ENCODE data around the gene TMEM135.
"Not testable (repeated sequence)": the region's sequence is repeated elsewhere in the genome, so short reads cannot be mapped to it uniquely, and the experiment has no call there.

Gene TMEM135

DNA sequence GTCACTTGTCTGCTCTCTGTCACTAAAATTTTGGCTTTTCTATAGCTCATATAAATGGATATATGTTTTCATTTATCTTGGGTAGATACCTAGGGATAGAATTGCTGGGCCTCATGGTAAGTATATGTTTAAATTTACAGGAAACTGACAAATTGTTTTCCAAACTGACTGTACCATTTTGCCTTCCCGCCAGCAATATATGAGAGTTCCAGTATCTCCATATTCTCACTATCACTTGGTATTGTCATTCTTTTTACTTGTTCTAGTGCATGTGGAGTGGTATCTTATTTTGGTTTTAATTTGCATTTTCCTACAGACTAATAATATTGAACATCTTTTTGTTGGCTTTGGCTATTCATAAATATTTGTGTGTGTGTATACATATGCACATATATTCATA, 101.7 kb downstream of the TMEM135 start:
- no peak for DNase-seq

DNA sequence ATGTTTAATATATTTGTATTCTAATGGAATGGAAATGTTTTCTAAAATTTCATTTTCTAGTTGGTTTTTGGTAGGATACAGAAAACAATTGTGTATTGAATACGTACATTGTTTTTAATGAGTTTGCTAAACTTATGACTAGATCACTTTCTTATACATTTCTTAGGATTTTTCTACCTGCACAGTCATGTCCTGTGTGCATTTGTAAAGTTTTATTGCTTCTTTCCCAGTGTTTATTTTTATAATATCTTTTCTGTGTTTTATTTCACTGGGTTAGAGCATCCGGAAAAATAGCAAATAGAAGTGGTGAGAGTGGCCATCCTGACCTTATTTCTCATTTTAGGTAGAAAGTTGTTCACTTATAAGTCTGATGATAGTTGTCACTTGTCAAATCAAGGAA, 103.6 kb downstream of the TMEM135 start:
- no peak for DNase-seq

DNA sequence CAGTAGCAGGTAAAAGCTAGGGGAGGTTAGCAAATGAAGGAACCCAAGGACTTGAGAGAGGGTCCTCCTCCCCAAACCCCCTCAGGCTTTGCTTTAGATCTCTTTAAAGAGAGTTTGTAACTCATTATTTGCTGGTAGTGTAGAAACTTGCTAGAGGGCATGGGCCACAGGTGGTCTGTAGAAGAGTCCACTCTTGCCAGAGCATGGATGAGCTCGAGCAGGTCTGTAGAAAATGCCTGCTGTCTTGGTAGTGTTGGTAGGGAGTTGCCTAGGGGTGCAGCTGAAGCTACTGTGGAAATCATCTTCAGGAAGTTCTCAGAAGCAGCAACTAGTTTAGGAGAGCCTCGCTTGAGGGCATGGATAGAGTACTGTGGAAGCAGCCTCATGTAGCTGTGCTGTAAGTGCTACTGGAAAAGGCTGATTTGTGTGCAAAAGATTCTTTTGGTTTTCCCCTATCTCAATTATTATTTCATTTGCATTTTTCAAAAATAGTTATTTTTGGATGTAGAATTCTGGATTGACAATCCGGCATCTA, 104.3 kb downstream of the TMEM135 start:
- DNase-seq: no peak

DNA sequence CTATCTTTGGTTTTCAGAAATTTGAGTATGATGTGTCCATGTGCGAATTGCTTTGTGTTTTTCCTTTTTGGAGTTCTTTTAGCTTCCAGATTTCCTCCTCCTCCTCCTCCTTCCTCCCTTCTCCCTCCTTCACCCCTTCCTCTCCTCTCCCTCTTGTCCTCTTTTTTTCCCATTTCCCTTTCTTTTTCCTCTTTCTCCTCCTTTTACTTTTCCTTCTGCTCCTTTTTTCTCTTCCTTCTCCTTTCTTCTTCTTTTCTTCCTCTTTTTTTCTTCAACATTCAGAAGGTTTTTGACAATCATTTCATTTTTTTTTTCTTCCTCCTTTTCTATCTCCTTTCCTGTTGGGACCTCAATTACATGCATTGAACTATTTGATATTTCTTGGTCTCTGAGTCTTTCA, 104.9 kb downstream of the TMEM135 start:
- no peak for DNase-seq

DNA sequence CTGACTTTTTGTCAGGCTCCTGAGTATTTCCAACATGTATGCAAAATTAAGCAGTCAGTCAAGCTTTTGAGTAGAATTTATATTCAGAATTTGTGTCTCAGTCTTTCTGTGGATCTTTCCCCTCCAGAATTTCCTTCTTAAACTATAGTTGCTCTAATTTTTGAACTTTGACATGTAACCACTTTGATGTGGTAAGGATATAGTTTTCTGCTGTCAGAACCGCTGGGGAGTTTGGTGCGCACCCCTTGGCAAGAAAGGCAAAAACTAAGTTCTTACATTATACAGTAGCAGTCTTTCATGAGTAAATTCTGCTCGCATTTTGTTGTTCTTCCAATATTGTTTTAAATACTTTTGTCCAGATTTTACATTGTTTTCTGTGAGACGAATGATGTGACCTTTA, 105.9 kb downstream of the TMEM135 start:
- DNase-seq: no peak

DNA sequence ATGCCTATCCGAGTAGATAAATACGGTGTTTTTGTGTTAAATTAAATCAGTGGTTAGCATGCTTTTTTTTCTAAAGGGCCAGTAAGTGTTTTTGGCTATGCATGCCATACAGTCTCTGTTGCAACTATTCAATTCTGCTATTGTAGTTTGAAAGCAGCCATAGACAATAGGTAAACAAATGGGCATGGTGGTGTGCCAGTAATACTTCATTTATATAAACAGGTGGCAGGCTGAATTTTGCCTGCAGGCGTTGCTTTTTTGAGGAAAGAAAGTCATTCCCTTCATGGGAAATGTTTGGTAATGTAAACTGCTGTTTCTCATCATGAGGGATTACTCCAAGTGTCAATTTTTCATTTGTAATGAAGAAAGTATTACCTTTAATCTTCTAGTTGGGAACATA, 106.5 kb downstream of the TMEM135 start:
- no peak for DNase-seq

DNA sequence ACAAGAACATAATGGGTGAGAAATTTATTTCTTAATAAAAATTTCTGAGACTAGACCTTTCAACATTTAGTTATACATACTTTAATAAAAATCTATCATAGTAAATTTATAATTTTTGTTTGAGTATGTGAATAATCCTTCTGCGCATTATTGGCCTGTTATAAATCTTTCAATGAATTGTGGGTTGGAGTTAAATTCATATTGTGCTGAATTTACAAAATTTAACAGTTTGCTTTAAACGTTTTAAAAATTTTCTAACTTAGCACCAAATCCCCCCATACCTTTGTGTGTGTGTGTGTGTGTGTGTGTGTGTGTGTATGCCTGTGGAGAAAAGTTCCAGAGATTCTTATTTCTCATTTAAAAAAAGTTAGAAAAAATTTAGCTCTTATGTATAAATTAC, 111.0 kb downstream of the TMEM135 start:
- DNase-seq: no peak

DNA sequence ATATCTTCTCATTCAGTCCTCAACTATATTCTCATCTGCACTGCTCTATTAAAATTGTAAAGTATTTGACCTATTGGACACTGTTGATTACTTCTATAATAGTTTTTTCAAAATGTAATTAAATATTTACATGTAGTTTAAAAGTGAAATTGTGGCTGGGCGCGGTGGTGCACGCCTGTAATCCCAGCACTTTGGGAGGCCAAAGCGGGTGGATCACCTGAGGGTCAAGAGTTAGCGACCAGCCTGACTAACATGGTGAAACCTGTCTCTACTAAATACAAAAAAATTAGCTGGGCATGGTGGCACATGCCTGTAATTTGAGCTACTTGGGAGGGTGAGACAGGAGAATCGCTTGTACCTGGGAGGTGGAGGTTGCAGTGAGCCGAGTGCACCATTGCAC, 112.0 kb downstream of the TMEM135 start:
- DNase-seq: not testable (repeated sequence)

DNA sequence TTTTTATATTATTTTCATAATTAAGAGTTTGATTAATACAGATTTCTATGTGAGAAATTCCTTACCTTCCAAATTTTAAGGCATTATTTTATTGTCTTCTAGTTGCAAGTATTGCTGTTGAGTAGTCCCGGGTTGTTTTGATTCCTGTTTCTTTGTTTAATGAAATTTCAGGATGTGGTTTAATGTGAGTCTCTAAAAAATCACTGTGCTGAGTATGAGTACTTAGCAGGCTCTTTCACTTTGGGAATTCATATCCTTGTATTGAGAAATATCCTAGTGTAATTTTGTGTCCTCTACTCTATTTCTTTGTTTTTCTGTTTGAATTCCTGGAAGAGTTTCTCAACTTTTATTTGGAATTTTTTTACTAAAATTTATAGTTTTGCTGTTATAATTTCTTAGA, 113.2 kb downstream of the TMEM135 start:
- no peak for DNase-seq

DNA sequence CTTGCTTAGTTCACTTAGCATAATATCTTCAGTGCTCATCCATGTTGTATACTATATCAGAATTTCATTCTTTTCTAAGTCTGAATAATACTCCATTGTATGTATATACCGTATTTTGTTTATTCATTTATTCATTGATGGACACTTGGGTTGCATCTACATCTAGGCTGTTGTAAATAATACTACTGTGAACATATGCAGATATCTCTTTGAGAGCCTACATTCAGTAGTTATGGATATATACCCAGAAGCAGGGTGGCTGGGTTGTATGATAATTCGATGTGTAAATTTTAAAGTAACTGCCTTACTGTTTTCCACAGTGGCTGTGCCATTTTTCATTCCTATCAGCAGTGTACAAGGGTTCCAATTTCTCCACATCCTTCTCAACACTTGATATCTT, 116.5 kb downstream of the TMEM135 start:
- no peak for DNase-seq

DNA sequence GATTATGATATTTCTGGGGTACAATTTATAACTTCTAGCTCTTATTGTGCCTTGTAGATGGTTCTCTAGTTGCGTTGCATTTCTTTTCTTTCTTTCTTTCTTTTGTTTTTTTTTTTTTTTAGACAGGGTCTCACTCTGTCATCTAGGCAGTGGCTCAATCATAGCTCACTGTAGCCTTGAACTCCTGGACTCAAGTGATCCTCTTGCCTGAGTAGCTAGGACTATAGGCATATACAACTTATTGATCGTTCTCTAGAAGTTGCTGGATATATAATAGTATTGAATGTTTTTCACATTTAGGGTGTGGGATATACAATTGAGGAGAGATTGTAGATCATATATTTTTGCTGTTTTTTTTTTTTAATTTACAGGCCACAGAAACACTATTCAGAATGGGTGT, 119.2 kb downstream of the TMEM135 start:
- DNase-seq: no peak

DNA sequence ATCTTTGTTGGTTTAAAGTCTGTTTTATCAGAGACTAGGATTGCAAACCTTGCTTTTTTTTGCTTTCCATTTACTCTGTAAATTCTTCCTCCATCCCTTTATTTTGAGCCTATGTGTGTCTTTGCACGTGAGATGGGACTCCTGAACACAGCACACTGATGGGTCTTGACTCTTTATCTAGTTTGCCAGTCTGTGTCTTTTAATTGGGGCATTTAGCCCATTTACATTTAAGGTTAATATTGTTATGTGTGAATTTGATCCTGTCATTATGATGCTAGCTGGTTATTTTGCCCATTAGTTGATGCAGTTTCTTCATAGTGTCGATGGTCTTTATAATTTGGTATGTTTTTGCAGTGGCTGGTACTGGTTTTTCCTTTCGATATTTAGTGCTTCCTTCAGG, 131.3 kb downstream of the TMEM135 start:
- not testable (repeated sequence) for DNase-seq

DNA sequence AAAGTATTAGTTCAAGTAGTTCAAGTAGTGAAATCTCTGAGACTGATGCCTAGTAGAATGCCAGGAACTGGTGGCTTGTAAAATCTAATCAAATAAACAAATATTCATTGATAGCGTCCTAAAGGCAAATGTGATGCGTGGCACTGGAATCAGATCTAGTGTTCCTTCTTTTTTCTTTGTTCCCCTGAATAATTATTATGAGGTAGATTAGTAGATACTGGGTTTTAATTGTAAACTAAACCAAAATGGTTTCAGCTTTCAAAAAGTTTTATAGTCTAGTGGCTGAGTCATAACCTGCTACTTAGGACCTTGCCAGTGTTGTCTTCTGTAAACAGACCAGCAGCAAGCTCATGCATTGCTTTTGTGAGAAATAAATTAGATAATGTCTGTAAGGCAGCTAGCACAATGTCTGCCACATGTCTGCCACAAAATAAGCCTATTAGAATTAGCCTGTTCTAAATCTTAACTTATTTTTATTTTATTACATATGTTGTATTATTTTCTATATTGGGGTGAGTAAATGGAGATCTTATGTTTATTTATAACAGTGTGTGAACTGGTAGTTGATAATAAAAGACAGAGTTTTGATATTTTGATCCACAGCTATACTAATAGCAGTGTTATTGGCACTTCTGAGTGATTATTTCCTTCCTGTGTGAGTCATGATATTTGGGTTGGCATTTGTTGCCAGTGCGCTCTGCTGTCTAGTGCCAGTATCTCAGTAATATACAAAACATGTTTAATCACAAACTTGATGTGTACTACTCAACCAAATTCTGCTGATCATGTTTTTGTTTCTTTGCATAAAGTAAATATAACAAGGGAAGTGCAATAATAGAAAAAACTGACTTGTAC, 135.7 kb downstream of the TMEM135 start:
- DNase-seq: no peak

DNA sequence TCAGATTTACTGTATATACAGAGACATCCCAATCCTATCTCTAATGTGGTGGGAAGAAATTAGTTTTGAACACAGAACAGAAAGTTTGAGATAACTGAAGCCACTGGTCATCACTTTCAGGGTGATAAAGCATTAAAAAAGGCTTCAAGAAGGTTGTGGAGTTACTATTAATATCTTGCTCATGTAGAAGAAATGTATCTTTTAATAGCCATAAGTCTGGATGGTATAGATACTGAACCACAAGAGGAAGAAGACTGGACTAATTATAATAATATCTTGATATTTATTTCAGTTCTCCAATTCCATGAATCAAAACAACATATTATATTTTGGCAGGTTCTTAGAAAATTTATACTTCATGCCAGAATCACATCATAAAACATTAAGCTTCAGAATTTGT, 137.1 kb downstream of the TMEM135 start:
- DNase-seq: no peak

DNA sequence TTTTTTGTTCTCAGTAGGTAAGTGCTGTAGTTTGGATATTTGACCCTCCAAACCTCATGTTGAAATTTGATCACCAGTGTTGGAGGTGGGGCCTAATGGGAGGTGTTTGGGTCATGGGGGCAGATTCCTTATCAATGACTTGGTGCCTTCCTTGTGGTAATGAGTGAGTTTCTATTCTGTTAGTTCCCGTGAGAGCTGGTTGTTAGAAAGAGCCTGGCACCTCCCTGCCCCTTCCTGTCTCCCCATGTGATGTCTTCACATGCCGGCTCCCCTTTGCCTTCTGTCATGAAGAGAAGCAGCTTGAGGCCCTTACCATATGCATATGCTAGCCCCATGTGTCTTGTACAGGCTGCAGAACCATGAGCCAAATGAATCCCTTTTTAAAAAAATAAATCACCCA, 138.3 kb downstream of the TMEM135 start:
- no peak for DNase-seq

DNA sequence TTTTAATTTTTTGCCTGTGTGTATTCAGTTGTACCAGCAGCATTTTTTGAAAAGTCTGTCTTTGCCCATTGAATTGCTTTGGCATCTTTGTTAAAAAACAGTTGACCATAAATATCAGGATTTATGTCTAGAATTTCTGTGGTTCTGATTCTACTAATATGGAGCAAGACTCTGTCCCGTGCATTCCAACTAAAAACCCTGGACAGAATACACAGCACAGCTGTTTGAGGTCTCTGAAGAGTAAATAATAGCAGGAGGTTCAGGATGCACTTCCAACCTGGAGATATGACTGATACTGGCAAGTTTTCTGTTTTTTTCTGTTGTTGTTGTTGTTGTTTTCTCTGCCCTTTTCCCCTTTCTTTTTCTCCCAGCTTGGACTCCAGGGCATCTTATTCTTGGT, 141.9 kb downstream of the TMEM135 start:
- DNase-seq: no peak

DNA sequence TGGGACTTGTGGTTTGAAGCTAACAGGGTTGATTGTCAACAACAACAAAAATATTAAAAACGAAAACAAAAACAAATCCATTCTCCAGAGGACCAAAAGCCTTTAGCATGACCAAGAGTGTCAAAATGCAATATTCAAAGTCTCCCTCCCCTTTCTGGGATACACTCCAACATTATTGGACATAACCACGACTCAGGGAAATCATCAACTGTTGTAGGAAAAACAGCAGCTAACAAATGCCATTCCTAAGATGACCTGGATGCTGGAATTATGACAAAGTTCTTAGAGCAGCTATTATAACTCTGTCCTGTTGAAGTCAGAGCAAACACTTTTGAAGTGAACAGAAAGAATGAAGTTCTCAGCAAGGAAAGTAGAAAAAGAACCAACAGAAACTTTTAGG, 143.0 kb downstream of the TMEM135 start:
- DNase-seq: no peak

DNA sequence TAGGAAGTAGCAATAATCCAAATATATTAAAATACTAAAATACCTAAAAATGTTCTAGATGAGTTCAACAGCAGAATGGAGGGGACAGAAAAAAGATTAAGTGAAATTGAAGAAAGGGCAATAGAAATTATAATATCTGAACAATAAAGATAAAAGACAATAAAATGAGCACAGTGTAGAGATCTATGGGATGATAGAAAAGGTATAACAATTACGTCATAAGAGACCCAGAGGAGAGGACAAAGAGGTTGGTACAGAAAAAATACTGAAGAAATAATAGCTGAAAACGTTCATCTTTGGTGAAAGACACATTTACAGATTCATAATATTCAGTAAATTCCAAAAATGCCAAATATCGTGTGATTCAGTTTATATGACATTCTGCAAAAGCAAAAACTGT, 143.4 kb downstream of the TMEM135 start:
- no peak for DNase-seq

DNA sequence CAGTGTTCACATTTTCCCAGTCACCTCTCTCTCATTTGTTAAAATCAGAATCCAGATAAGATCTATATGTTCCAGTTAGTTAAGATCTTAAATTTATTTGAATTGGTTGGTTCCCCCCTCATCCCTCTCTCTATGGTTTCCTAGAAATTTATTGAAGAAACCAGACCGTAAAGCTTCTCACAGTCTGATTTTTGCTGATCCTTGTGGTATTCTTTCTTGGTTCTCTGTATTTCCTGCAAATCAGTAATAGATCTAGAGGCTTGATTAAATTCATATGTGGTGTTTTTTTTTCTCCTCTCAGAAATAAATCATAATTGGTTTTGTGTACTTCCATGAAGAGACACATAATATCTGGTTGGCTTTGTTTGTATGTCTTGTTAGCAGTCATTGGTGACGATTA, 147.5 kb downstream of the TMEM135 start:
- no peak for DNase-seq

DNA sequence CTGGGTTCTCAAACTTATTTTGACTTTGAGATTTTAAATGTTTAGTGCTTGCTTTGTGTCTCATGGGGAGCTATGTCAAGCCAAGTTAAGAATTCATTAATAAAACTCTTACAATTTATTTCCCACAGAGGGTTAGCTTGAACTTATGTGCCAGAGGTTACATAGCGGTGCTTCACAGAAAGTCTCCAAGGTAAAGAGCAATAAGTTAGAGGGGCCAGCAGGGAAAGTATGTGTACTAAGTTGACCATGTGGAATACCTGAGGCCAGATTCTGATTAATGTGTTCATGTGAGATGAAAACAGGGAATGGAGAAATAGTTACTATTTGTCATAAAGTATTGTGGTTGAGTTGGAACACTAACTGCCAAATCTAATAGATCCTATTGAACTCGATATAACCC, 149.3 kb downstream of the TMEM135 start:
- DNase-seq: no peak

DNA sequence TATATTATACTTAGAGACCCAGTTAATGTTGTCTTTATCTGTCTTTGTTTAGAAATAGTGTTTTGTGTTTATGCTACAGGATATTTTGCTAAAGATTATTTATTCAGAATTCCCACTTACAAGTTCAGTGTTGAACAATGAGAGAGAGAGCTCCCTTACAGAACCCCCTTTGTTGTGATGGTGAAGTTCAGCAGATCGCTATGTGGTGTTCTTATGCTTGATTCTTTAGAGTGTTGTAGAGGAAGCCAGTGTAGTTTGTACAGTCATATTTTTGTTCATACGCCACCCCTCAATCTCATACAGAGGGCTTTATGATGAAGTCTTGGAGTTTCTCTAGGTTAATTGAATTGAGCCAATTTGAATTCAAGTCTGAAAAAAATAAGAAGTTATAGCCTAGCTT, 150.2 kb downstream of the TMEM135 start:
- DNase-seq: no peak

DNA sequence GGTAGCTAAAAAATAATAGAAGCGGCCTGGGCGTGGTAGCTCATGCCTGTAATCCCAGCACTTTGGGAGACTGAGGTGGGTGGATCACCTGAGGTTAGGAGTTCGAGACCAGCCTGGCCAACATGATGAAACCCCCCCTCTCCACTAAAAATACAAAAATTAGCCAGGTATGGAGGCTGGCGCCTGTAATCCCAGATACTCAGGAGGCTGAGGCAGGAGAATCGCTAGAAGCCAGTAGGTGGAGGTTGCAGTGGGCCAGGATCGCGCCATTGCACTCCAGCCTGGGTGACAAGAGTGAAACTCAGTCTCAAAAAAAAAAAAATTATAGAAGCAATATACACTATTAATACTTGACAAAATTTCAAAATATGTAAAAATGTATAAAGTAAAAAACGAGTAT, 150.7 kb downstream of the TMEM135 start:
- DNase-seq: not testable (repeated sequence)

DNA sequence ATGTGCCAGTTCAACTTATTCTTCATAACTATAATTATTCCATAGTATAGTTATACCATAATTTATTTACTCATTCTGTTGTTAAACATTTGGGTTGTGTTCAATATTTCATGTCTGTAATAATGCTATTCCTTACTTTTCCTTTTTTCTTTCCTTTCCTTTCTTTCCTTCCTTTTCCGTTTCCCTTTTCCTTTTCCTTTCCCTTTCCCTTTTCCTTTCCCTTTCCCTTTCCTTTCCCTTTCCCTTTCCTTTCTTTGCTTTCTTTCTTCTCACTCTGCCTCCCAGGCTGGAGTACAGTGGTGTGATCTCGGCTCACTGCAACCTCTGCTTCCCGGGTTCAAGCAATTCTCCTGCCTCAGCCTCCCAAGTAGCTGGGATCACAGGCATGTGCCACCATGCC, 151.2 kb downstream of the TMEM135 start:
- not testable (repeated sequence) for DNase-seq

DNA sequence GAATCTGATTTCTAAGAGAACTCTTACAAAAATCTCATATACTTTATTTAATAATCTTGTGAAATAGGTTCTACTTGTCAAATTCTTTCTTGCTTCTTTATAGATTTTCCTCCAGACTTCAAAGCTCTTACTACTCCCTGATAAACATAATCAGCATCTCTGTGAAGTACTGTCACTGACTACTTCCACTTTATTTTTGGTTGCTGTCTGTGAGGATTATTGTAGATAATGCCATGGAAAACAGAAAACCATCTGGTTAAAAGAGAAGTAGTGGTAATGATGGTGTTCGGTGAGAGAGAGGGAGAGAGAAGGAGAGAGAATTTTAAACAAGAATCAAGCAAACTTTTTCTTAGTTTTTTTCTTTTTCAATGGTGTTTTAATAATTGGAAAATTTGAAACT, 152.3 kb downstream of the TMEM135 start:
- no peak for DNase-seq
